SK-N-MC (cell line): ENCODE data around the gene RHOA.

ENCODE experiments used
- EZH2 ChIP-seq: fragments of 200-600 bp; sonication (generic); IDR thresholded peaks from one replicate; pipeline ENCODE4 v1.6.1; 2017; ENCODE audit warnings: antibody characterized with exemption
- POLR2AphosphoS5 ChIP-seq: IDR thresholded peaks from 2 replicates; pipeline ENCODE4 v1.6.1; 2012; ENCODE audit warnings: mild to moderate bottlenecking, low read depth, low read length, borderline replicate concordance

DNA sequence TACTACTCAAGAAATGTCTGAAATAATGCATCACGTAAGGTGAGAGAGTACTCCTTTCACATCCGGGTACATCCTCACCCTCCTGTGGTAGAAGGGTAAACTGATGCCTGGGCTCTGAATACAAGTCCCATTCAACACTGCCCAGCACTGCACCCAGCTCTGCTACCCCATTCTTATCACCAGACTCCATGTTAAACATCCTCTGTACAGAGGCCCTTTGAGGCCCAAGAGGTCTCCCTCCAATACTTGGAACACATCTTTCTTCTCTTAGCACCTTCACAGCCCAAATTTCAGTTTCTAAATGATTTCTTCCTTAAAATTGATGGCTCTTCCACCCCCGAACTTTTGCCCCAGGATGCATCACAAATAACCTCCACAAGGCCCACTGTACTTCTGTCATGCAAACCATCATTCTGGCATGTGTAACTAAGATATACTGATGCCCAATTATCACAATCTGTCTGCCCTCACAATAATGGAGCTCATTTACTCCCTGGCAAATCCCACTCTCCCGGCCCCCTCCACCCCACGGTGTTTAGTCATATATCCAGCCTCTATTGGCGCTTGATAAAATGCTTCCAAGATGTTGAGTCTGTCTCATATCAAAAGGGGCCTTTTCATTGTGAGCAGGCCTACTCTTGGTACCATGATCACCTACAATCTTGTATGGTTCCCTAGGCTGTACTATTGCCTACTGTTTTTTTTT, 41.0 kb downstream of the RHOA start:
- TF ChIP-seq EZH2 (no peak), POLR2AphosphoS5 (no peak)
